A549 (cell line): ENCODE measurements around the gene MAPK4.
"Not testable (repeated sequence)": the region's sequence is repeated elsewhere in the genome, so short reads cannot be mapped to it uniquely, and the experiment has no call there.

Source experiments
- CTCF ChIP-seq: fragments of >200 bp; sonication (Bioruptor Twin); formaldehyde crosslinking; IDR thresholded peaks from 3 replicates; pipeline ENCODE4 v1.5.1; 2016
- POLR2A ChIP-seq: IDR thresholded peaks from 2 replicates; pipeline ENCODE4 v1.6.1; 2012; ENCODE audit warnings: mild to moderate bottlenecking, low read length

GRCh38 chr18:50609171-50609570 lies 49.3 kb downstream of the MAPK4 start:
- TF ChIP-seq POLR2A, CTCF: not testable (repeated sequence)
